ENCODE results near the gene FGFRL1.

DNA sequence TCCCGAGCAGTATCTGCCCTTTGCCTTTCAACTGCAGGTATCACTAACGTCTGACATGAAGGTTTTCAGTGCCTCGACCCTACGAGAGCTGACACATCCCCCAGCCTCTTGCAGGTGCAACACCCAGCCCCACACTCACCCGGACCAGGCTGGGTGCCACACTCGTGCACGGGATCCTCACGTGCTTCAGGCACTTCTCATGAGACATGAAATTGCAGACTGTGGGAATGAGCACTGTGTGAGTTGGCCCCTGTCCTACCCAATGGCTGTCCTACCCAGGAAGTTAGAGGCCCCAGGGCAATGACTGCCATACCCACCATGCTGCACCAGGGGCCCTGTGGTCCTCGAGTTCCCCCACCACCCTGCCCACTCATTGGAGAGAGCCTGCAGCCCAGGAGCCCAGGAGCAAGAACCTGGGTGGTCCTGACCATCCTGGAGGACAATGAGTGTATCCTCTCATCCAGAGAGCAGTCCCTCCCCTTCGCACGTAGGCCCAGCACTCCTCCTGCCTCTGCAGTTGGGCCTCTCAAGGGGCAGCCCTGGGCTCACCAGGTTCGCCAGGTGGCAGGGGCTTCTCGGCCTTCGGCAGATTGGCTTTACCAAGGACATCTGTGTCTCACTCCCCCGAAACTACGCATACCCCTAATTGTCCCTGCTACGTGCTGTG is 40.4 kb upstream of the FGFRL1 start:
- TF ChIP-seq, protein P1, sequence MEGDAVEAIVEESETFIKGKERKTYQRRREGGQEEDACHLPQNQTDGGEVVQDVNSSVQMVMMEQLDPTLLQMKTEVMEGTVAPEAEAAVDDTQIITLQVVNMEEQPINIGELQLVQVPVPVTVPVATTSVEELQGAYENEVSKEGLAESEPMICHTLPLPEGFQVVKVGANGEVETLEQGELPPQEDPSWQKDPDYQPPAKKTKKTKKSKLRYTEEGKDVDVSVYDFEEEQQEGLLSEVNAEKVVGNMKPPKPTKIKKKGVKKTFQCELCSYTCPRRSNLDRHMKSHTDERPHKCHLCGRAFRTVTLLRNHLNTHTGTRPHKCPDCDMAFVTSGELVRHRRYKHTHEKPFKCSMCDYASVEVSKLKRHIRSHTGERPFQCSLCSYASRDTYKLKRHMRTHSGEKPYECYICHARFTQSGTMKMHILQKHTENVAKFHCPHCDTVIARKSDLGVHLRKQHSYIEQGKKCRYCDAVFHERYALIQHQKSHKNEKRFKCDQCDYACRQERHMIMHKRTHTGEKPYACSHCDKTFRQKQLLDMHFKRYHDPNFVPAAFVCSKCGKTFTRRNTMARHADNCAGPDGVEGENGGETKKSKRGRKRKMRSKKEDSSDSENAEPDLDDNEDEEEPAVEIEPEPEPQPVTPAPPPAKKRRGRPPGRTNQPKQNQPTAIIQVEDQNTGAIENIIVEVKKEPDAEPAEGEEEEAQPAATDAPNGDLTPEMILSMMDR (IDR thresholded peaks at IDR 0.05) = no peak
- no peak for TF ChIP-seq ZFX (IDR thresholded peaks at IDR 0.05; ENCODE audit: borderline replicate concordance)
